Measurements from ENCODE around the gene MED12.

MED12 gene

GRCh38 chrX:71158603-71159002 lies 40.2 kb downstream of the MED12 start:
- H3K36me3 ChIP-seq (ENCODE audit: control insufficient read depth in 2 of 2, insufficient read depth in 2 of 2, low read length in 2 of 2): no peaks in the 10 kb centered on the region
- H3K27ac ChIP-seq (ENCODE audit: low read depth in 2 of 2, low read length in 2 of 2): no peak overlapping the region
- H3K4me1 ChIP-seq (ENCODE audit: control insufficient read depth in 2 of 2, insufficient read depth in 2 of 2, low read length in 2 of 2): no peaks in the 10 kb centered on the region
- H3K9me3 ChIP-seq (ENCODE audit: control insufficient read depth in 2 of 2, low read length in 2 of 2): no peaks in the 10 kb centered on the region
- H3K27me3 ChIP-seq (ENCODE audit: control insufficient read depth in 2 of 2, insufficient read depth in 2 of 2, low read length in 2 of 2): peaks cover 0 to 1% of the 10 kb centered on the region in 2 donors
- no peak overlapping the region for H3K9ac ChIP-seq (ENCODE audit: low read depth in 1 of 2, low read length in 2 of 2)
- H3K4me3 ChIP-seq (ENCODE audit: low read length in 2 of 2): no peak overlapping the region

- no peak overlapping the region for H3K9ac ChIP-seq (ENCODE audit: low read depth in 1 of 2, low read length in 2 of 2)
- H3K27ac ChIP-seq (ENCODE audit: low read depth in 2 of 2, low read length in 2 of 2): no peak overlapping the region
Observed at GRCh38 chrX:71159335-71159734, 40.9 kb downstream of the MED12 start.

GRCh38 chrX:71160475-71160874 lies 42.1 kb downstream of the MED12 start:
- Histone ChIP-seq H3K4me1 (ENCODE audit: control insufficient read depth in 2 of 2, insufficient read depth in 2 of 2, low read length in 2 of 2) (no peaks in the 10 kb centered on the region), H3K9ac (ENCODE audit: low read depth in 1 of 2, low read length in 2 of 2) (no peak overlapping the region), H3K9me3 (ENCODE audit: control insufficient read depth in 2 of 2, low read length in 2 of 2) (no peaks in the 10 kb centered on the region), H3K27ac (ENCODE audit: low read depth in 2 of 2, low read length in 2 of 2) (no peak overlapping the region), H3K36me3 (ENCODE audit: control insufficient read depth in 2 of 2, insufficient read depth in 2 of 2, low read length in 2 of 2) (no peaks in the 10 kb centered on the region), H3K27me3 (ENCODE audit: control insufficient read depth in 2 of 2, insufficient read depth in 2 of 2, low read length in 2 of 2) (peaks cover 0 to 1% of the 10 kb centered on the region in 2 donors), H3K4me3 (ENCODE audit: low read length in 2 of 2) (no peak overlapping the region)

More at GRCh38 chrX:71159335-71159734, 40.9 kb downstream of the MED12 start:
- Histone ChIP-seq H3K4me3 (ENCODE audit: low read length in 2 of 2) (no peak overlapping the region), H3K27me3 (ENCODE audit: control insufficient read depth in 2 of 2, insufficient read depth in 2 of 2, low read length in 2 of 2) (peaks cover 0 to 1% of the 10 kb centered on the region in 2 donors), H3K9me3 (ENCODE audit: control insufficient read depth in 2 of 2, low read length in 2 of 2) (no peaks in the 10 kb centered on the region), H3K36me3 (ENCODE audit: control insufficient read depth in 2 of 2, insufficient read depth in 2 of 2, low read length in 2 of 2) (no peaks in the 10 kb centered on the region), H3K4me1 (ENCODE audit: control insufficient read depth in 2 of 2, insufficient read depth in 2 of 2, low read length in 2 of 2) (no peaks in the 10 kb centered on the region)

GRCh38 chrX:71162981-71163380 lies 44.6 kb downstream of the MED12 start:
- no peaks in the 10 kb centered on the region for H3K9me3 ChIP-seq (ENCODE audit: control insufficient read depth in 2 of 2, low read length in 2 of 2)
- H3K27ac ChIP-seq (ENCODE audit: low read depth in 2 of 2, low read length in 2 of 2): no peak overlapping the region
- H3K4me3 ChIP-seq (ENCODE audit: low read length in 2 of 2): no peak overlapping the region
- no peak overlapping the region for H3K9ac ChIP-seq (ENCODE audit: low read depth in 1 of 2, low read length in 2 of 2)
- H3K4me1 ChIP-seq (ENCODE audit: control insufficient read depth in 2 of 2, insufficient read depth in 2 of 2, low read length in 2 of 2): no peaks in the 10 kb centered on the region
- no peaks in the 10 kb centered on the region for H3K36me3 ChIP-seq (ENCODE audit: control insufficient read depth in 2 of 2, insufficient read depth in 2 of 2, low read length in 2 of 2)
- no peaks in the 10 kb centered on the region for H3K27me3 ChIP-seq (ENCODE audit: control insufficient read depth in 2 of 2, insufficient read depth in 2 of 2, low read length in 2 of 2)

GRCh38 chrX:71164071-71164470 lies 45.7 kb downstream of the MED12 start:
- Histone ChIP-seq H3K27me3 (ENCODE audit: control insufficient read depth in 2 of 2, insufficient read depth in 2 of 2, low read length in 2 of 2) (no peaks in the 10 kb centered on the region), H3K4me3 (ENCODE audit: low read length in 2 of 2) (no peak overlapping the region), H3K36me3 (ENCODE audit: control insufficient read depth in 2 of 2, insufficient read depth in 2 of 2, low read length in 2 of 2) (no peaks in the 10 kb centered on the region), H3K9me3 (ENCODE audit: control insufficient read depth in 2 of 2, low read length in 2 of 2) (no peaks in the 10 kb centered on the region), H3K27ac (ENCODE audit: low read depth in 2 of 2, low read length in 2 of 2) (no peak overlapping the region), H3K9ac (ENCODE audit: low read depth in 1 of 2, low read length in 2 of 2) (no peak overlapping the region), H3K4me1 (ENCODE audit: control insufficient read depth in 2 of 2, insufficient read depth in 2 of 2, low read length in 2 of 2) (no peaks in the 10 kb centered on the region)

GRCh38 chrX:71166461-71166860 lies 48.1 kb downstream of the MED12 start:
- Histone ChIP-seq H3K36me3 (ENCODE audit: control insufficient read depth in 2 of 2, insufficient read depth in 2 of 2, low read length in 2 of 2) (no peaks in the 10 kb centered on the region), H3K27me3 (ENCODE audit: control insufficient read depth in 2 of 2, insufficient read depth in 2 of 2, low read length in 2 of 2) (no peaks in the 10 kb centered on the region), H3K9me3 (ENCODE audit: control insufficient read depth in 2 of 2, low read length in 2 of 2) (no peaks in the 10 kb centered on the region), H3K4me1 (ENCODE audit: control insufficient read depth in 2 of 2, insufficient read depth in 2 of 2, low read length in 2 of 2) (no peaks in the 10 kb centered on the region), H3K27ac (ENCODE audit: low read depth in 2 of 2, low read length in 2 of 2) (no peak overlapping the region), H3K9ac (ENCODE audit: low read depth in 1 of 2, low read length in 2 of 2) (no peak overlapping the region), H3K4me3 (ENCODE audit: low read length in 2 of 2) (no peak overlapping the region)

DNA sequence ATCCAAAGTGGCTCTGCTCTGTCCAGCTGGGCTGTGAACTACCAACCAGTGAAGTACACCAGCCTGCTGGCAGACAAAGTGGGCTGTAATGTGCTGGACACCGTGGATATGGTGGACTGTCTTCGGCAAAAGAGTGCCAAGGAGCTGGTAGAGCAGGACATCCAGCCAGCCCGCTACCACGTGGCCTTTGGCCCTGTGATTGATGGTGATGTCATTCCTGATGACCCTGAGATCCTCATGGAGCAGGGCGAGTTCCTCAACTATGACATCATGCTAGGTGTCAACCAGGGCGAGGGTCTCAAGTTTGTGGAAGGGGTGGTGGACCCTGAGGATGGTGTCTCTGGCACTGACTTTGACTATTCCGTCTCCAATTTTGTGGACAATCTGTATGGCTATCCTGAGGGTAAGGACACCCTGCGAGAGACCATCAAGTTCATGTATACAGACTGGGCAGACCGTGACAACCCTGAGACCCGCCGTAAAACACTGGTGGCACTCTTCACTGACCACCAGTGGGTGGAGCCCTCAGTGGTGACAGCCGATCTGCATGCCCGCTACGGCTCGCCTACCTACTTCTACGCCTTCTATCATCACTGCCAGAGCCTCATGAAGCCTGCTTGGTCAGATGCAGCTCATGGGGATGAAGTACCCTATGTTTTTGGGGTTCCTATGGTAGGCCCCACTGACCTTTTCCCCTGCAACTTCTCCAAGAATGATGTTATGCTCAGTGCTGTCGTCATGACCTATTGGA lies 48.8 kb downstream of the MED12 start:
- Histone ChIP-seq H3K36me3 (ENCODE audit: control insufficient read depth in 2 of 2, insufficient read depth in 2 of 2, low read length in 2 of 2) (no peaks in the 10 kb centered on the region), H3K27me3 (ENCODE audit: control insufficient read depth in 2 of 2, insufficient read depth in 2 of 2, low read length in 2 of 2) (no peaks in the 10 kb centered on the region), H3K9ac (ENCODE audit: low read depth in 1 of 2, low read length in 2 of 2) (no peak overlapping the region), H3K4me3 (ENCODE audit: low read length in 2 of 2) (no peak overlapping the region), H3K27ac (ENCODE audit: low read depth in 2 of 2, low read length in 2 of 2) (no peak overlapping the region), H3K9me3 (ENCODE audit: control insufficient read depth in 2 of 2, low read length in 2 of 2) (no peaks in the 10 kb centered on the region), H3K4me1 (ENCODE audit: control insufficient read depth in 2 of 2, insufficient read depth in 2 of 2, low read length in 2 of 2) (no peaks in the 10 kb centered on the region)

DNA sequence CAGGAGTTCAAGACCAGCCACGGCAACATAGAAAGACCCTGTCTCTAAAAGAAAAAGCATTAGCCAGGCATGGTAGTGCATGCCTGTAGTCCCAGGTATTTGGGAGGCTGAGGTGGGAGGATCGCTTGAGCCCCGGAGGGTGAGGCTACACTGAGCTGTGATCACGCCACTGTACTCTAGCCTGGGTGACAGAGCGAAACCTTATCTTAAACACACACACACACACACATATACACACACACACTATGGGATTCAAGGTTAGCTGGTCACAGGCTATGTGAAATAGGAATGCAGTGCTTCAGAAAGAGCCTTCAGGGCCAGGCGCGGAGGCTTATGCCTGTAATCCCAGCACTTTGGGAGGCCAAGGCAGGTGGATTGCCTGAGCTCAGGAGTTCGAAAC lies 49.7 kb downstream of the MED12 start:
- Histone ChIP-seq H3K4me3 (ENCODE audit: low read length in 2 of 2) (no peak overlapping the region), H3K4me1 (ENCODE audit: control insufficient read depth in 2 of 2, insufficient read depth in 2 of 2, low read length in 2 of 2) (no peaks in the 10 kb centered on the region), H3K9me3 (ENCODE audit: control insufficient read depth in 2 of 2, low read length in 2 of 2) (no peaks in the 10 kb centered on the region), H3K27ac (ENCODE audit: low read depth in 2 of 2, low read length in 2 of 2) (no peak overlapping the region), H3K27me3 (ENCODE audit: control insufficient read depth in 2 of 2, insufficient read depth in 2 of 2, low read length in 2 of 2) (no peaks in the 10 kb centered on the region), H3K36me3 (ENCODE audit: control insufficient read depth in 2 of 2, insufficient read depth in 2 of 2, low read length in 2 of 2) (no peaks in the 10 kb centered on the region), H3K9ac (ENCODE audit: low read depth in 1 of 2, low read length in 2 of 2) (no peak overlapping the region)

DNA sequence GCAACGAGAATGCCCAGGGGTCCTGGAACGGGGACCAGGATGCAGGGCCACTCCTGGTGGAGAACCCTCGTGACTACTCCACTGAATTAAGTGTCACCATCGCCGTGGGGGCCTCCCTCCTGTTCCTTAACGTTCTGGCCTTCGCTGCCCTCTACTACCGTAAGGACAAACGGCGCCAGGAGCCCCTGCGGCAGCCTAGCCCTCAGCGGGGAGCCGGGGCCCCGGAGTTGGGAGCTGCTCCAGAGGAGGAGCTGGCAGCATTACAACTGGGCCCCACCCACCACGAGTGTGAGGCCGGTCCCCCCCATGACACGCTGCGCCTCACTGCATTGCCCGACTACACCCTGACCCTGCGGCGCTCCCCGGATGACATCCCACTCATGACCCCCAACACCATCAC lies 51.2 kb downstream of the MED12 start:
- H3K9ac ChIP-seq (ENCODE audit: low read depth in 1 of 2, low read length in 2 of 2): no peak overlapping the region
- H3K27me3 ChIP-seq (ENCODE audit: control insufficient read depth in 2 of 2, insufficient read depth in 2 of 2, low read length in 2 of 2): no peaks in the 10 kb centered on the region
- H3K4me3 ChIP-seq (ENCODE audit: low read length in 2 of 2): no peak overlapping the region
- H3K4me1 ChIP-seq (ENCODE audit: control insufficient read depth in 2 of 2, insufficient read depth in 2 of 2, low read length in 2 of 2): no peaks in the 10 kb centered on the region
- no peaks in the 10 kb centered on the region for H3K36me3 ChIP-seq (ENCODE audit: control insufficient read depth in 2 of 2, insufficient read depth in 2 of 2, low read length in 2 of 2)
- H3K27ac ChIP-seq (ENCODE audit: low read depth in 2 of 2, low read length in 2 of 2): no peak overlapping the region
- no peaks in the 10 kb centered on the region for H3K9me3 ChIP-seq (ENCODE audit: control insufficient read depth in 2 of 2, low read length in 2 of 2)

GRCh38 chrX:71170660-71171059 lies 52.3 kb downstream of the MED12 start:
- Histone ChIP-seq H3K27me3 (ENCODE audit: control insufficient read depth in 2 of 2, insufficient read depth in 2 of 2, low read length in 2 of 2) (no peaks in the 10 kb centered on the region), H3K4me1 (ENCODE audit: control insufficient read depth in 2 of 2, insufficient read depth in 2 of 2, low read length in 2 of 2) (no peaks in the 10 kb centered on the region), H3K9ac (ENCODE audit: low read depth in 1 of 2, low read length in 2 of 2) (no peak overlapping the region), H3K4me3 (ENCODE audit: low read length in 2 of 2) (no peak overlapping the region), H3K36me3 (ENCODE audit: control insufficient read depth in 2 of 2, insufficient read depth in 2 of 2, low read length in 2 of 2) (no peaks in the 10 kb centered on the region), H3K27ac (ENCODE audit: low read depth in 2 of 2, low read length in 2 of 2) (no peak overlapping the region), H3K9me3 (ENCODE audit: control insufficient read depth in 2 of 2, low read length in 2 of 2) (no peaks in the 10 kb centered on the region)
